K562 (cell line): ENCODE measurements around the gene BUB3. TPM values are rescaled to one million over a fixed set of nuclear protein-coding genes. Genes with fewer than 3 reads are reported as not detected.

ENCODE experiments used
- BHLHE40 ChIP-seq: IDR thresholded peaks from 2 replicates; pipeline ENCODE4 v1.6.1; 2011; ENCODE audit warnings: low read length, improper control_type of control experiment
- COPS2 ChIP-seq: fragments of 450-650 bp; conservative IDR thresholded peaks from 2 replicates; pipeline ENCODE4 v1.6.1; 2016; ENCODE audit warnings: mild to moderate bottlenecking, moderate library complexity
- E2F1 ChIP-seq: sonication (generic); formaldehyde crosslinking; IDR thresholded peaks from 2 replicates; pipeline ENCODE4 v1.8.1; 2023; ENCODE audit warnings: mild to moderate bottlenecking, missing genetic modification reagents, moderate library complexity
- HEY1 ChIP-seq: fragments of 250-450 bp; sonication (Bioruptor Pico); IDR thresholded peaks from 2 replicates; pipeline ENCODE4 v1.5.0; 2020; ENCODE audit warnings: mild to moderate bottlenecking, moderate library complexity, borderline replicate concordance
- HNRNPH1 ChIP-seq: fragments of 200-400 bp; formaldehyde crosslinking; optimal IDR thresholded peaks from 2 replicates; pipeline ENCODE3; 2017; ENCODE audit warnings: low read depth, mild to moderate bottlenecking, low read length, moderate library complexity
- KLF13 ChIP-seq: fragments of 450-650 bp; IDR thresholded peaks from 2 replicates; pipeline ENCODE4 v1.6.1; 2016; ENCODE audit warnings: missing genetic modification characterization, low read depth, mild to moderate bottlenecking, missing compliant biosample characterization, moderate library complexity, borderline replicate concordance
- MEF2D ChIP-seq: conservative IDR thresholded peaks from 2 replicates; pipeline ENCODE4 v1.6.1; 2016; ENCODE audit warnings: low read depth, missing genetic modification characterization, missing compliant biosample characterization
- NCOA1 ChIP-seq: fragments of 450-650 bp; IDR thresholded peaks from 2 replicates; pipeline ENCODE4 v1.6.1; 2016; ENCODE audit warnings: low read depth
- YBX1 ChIP-seq: fragments of 450-650 bp; IDR thresholded peaks from 2 replicates; pipeline ENCODE4 v1.7.1; 2016; ENCODE audit warnings: mild to moderate bottlenecking
- ZBTB9 ChIP-seq: fragments of 450-650 bp; formaldehyde crosslinking; IDR thresholded peaks from 2 replicates; pipeline ENCODE4 v1.4.0; 2020; ENCODE audit warnings: mild to moderate bottlenecking, moderate library complexity
- ZNF124 ChIP-seq: sonication (generic); formaldehyde crosslinking; IDR thresholded peaks from 2 replicates; pipeline ENCODE4 v1.8.1; 2022; ENCODE audit warnings: missing genetic modification reagents
- ZNF140 ChIP-seq: fragments of 250-450 bp; sonication (Bioruptor Pico); IDR thresholded peaks from 2 replicates; pipeline ENCODE4 v1.8.0; 2021; ENCODE audit warnings: moderate library complexity, mild to moderate bottlenecking, inconsistent platforms
- ZNF282 ChIP-seq: sonication (generic); formaldehyde crosslinking; IDR thresholded peaks from 2 replicates; pipeline ENCODE4 v1.8.1; 2023; ENCODE audit warnings: missing genetic modification reagents
- ZNF41 ChIP-seq: fragments of 250-450 bp; sonication (Bioruptor Pico); conservative IDR thresholded peaks from 2 replicates; pipeline ENCODE4 v1.4.0; 2020; ENCODE audit warnings: mild to moderate bottlenecking
- ZNF766 ChIP-seq: fragments of 200-800 bp; sonication (Bioruptor generic); conservative IDR thresholded peaks from 2 replicates; pipeline ENCODE4 v1.6.1; 2016; ENCODE audit warnings: missing genetic modification characterization, missing compliant biosample characterization
- polyA plus RNA-seq, 8 experiments: library from polyadenylated mRNA; depleted of rRNA in 4 of 8; stranded (reverse) in 5 of 8; unstranded in 3 of 8; fragments of >200 nt; fragmentation: Nextera tagmentation in 2 of 8; fragmentation: Illumina TruSeq in 1 of 8; extraction: Ambion mirVana in 2 of 8; extraction: Trizol in 1 of 8; gene quantifications; 2 replicates each; pipeline versions ENCODE4 v1.2.1 to v1.2.3, GENCODE V29; 2011 to 2014; ENCODE audit warnings: inconsistent platforms in 1 of 8, missing spikeins in 1 of 8
- total RNA-seq, 7 experiments: library from RNA; depleted of rRNA in 6 of 7; stranded (reverse); fragments of >200 nt in 6 of 7; fragmentation: Illumina TruSeq in 2 of 7; extraction: Trizol in 2 of 7; gene quantifications; 2 replicates each; pipeline versions ENCODE4 v1.2.1 to v1.2.3, GENCODE V29; 2011 to 2021; ENCODE audit warnings: low replicate concordance in 1 of 7
- TF ChIP-seq, protein P1 (sequence below): sonication (generic); formaldehyde crosslinking; IDR thresholded peaks from 2 replicates; pipeline ENCODE4 v1.8.1; 2023; ENCODE audit warnings: mild to moderate bottlenecking, missing genetic modification reagents

BUB3 gene
- total and polyA plus RNA-seq, 9 of the 15 experiments (the other 6 are each of a cell fraction or from before 2014, with no cell fraction given): 167 to 761 (median 225) TPM

GRCh38 chr10:123134915-123135414 is 19.2 kb upstream of the BUB3 start (continued):
- TF ChIP-seq ZNF124 (CRISPR knock-in tag): no peak
- no peak for TF ChIP-seq COPS2
- peak; percentile 60; the same call in 1 of the 2 replicates for TF ChIP-seq E2F1 (CRISPR knock-in tag)
- TF ChIP-seq ZBTB9: 0 out of 2 replicates have a peak, but pooled peaks have one; percentile 64
- TF ChIP-seq ZNF140 (CRISPR knock-in tag): no peak
- peak; percentile 79; the same call in 1 of the 2 replicates for TF ChIP-seq NCOA1
- TF ChIP-seq KLF13 (tag): peak; percentile 83
- no peak for TF ChIP-seq HNRNPH1
- peak; percentile 65; the same call in 1 of the 2 replicates for TF ChIP-seq ZNF766 (CRISPR knock-in tag)
- peak; percentile 35; the same call in 1 of the 2 replicates for TF ChIP-seq ZNF41 (CRISPR knock-in tag)
- TF ChIP-seq, protein P1, sequence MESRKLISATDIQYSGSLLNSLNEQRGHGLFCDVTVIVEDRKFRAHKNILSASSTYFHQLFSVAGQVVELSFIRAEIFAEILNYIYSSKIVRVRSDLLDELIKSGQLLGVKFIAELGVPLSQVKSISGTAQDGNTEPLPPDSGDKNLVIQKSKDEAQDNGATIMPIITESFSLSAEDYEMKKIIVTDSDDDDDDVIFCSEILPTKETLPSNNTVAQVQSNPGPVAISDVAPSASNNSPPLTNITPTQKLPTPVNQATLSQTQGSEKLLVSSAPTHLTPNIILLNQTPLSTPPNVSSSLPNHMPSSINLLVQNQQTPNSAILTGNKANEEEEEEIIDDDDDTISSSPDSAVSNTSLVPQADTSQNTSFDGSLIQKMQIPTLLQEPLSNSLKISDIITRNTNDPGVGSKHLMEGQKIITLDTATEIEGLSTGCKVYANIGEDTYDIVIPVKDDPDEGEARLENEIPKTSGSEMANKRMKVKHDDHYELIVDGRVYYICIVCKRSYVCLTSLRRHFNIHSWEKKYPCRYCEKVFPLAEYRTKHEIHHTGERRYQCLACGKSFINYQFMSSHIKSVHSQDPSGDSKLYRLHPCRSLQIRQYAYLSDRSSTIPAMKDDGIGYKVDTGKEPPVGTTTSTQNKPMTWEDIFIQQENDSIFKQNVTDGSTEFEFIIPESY (CRISPR knock-in tag): no peak; the same call in 1 of the 2 replicates
- peak; percentile 65 for TF ChIP-seq BHLHE40
- TF ChIP-seq MEF2D (tag): no peak
- TF ChIP-seq HEY1 (CRISPR knock-in tag): no peak
- no peak for TF ChIP-seq ZNF282
- no peak for TF ChIP-seq YBX1
